NB4 (cell line): ENCODE results near the gene GRAMD2B.
"Not testable (repeated sequence)": the region's sequence is repeated elsewhere in the genome, so short reads cannot be mapped to it uniquely, and the experiment has no call there.

ENCODE experiments used
- DNase-seq: peaks from one replicate; pipeline ENCODE4 v3.0.0; 2010; ENCODE audit warnings: low read depth
- H3K4me3 ChIP-seq: one replicate; pipeline ENCODE4 v1.5.1; 2011; ENCODE audit warnings: mild to moderate bottlenecking, low read depth, low read length, moderate library complexity
- MYC ChIP-seq: IDR thresholded peaks from 2 replicates; pipeline ENCODE4 v1.6.1; 2011; ENCODE audit warnings: low read depth, low read length
- POLR2A ChIP-seq: IDR thresholded peaks from 2 replicates; pipeline ENCODE4 v1.6.1; 2011; ENCODE audit warnings: mild to moderate bottlenecking; ENCODE audit not compliant: insufficient read length; ENCODE audit errors: extremely low read depth
- TF ChIP-seq, protein P1 (sequence below): IDR thresholded peaks from one replicate; pipeline ENCODE4 v1.5.1; 2012; ENCODE audit warnings: low read depth, low read length
- TF ChIP-seq, protein P2 (sequence below): IDR thresholded peaks from 2 replicates; pipeline ENCODE4 v1.6.1; 2011; ENCODE audit warnings: low read depth, low read length

The GRAMD2B gene

GRCh38 chr5:126514558-126515141 is 91.4 kb downstream of the GRAMD2B start:
- DNase-seq = no peak
- TF ChIP-seq, protein P1, sequence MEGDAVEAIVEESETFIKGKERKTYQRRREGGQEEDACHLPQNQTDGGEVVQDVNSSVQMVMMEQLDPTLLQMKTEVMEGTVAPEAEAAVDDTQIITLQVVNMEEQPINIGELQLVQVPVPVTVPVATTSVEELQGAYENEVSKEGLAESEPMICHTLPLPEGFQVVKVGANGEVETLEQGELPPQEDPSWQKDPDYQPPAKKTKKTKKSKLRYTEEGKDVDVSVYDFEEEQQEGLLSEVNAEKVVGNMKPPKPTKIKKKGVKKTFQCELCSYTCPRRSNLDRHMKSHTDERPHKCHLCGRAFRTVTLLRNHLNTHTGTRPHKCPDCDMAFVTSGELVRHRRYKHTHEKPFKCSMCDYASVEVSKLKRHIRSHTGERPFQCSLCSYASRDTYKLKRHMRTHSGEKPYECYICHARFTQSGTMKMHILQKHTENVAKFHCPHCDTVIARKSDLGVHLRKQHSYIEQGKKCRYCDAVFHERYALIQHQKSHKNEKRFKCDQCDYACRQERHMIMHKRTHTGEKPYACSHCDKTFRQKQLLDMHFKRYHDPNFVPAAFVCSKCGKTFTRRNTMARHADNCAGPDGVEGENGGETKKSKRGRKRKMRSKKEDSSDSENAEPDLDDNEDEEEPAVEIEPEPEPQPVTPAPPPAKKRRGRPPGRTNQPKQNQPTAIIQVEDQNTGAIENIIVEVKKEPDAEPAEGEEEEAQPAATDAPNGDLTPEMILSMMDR = no peak
- TF ChIP-seq MYC (no peak), POLR2A (no peak)
- TF ChIP-seq, protein P2, sequence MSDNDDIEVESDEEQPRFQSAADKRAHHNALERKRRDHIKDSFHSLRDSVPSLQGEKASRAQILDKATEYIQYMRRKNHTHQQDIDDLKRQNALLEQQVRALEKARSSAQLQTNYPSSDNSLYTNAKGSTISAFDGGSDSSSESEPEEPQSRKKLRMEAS = no peak
- H3K4me3 ChIP-seq = no peak overlapping the region

- H3K4me3 ChIP-seq = no peak overlapping the region
- TF ChIP-seq, protein P2 = no peak
- no peak for TF ChIP-seq MYC
- TF ChIP-seq, protein P1 = no peak
- TF ChIP-seq POLR2A = no peak
- DNase-seq = no peak
Measured at GRCh38 chr5:126515337-126515736, 92.1 kb downstream of the GRAMD2B start.

DNA sequence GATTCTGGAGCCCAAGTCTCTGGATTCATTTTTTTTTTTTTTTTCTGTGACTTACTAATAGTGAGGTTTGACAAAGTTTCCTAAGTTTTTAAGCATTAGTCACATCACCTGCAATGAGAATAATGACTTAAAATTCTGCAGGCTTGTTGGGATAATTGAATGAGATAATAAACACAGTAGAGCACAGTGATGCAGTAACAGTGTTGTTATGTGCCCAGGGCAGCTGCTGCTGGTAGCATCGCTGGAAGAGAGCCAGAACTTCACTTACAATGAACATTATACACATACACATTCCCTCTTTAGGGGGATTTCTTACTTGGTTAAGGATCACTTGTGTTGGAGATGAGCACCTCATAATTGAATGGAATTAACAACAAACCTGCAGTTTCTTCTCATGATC is 92.9 kb downstream of the GRAMD2B start:
- TF ChIP-seq, protein P1 = no peak
- TF ChIP-seq MYC = no peak
- no peak for TF ChIP-seq POLR2A
- TF ChIP-seq, protein P2 = no peak
- H3K4me3 ChIP-seq = no peak overlapping the region
- DNase-seq = no peak

DNA sequence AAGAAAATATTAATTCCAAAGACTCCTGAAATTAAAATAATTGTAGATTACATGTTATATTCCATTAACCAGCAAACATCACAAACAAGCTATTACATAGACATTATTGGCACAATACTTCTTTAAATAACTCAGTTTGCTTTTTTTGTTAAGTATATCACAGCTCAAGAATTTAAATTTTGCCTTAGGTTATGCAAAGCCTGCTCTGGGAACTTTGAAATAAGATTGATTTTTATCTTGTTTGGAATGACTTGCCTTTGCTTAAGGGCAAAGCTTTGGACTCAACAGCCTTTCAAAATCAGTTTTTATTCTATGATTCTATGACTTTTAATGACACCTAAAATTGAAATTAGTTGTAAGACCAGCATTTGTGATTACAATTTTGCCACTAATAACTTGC is 93.6 kb downstream of the GRAMD2B start:
- no peak overlapping the region for H3K4me3 ChIP-seq
- TF ChIP-seq, protein P2 = no peak
- TF ChIP-seq, protein P1 = no peak
- TF ChIP-seq POLR2A (no peak), MYC (no peak)
- no peak for DNase-seq

GRCh38 chr5:126519223-126519622 is 96.0 kb downstream of the GRAMD2B start:
- H3K4me3 ChIP-seq, DNase-seq: not testable (repeated sequence)

GRCh38 chr5:126519637-126520592 is 96.7 kb downstream of the GRAMD2B start:
- TF ChIP-seq, protein P1 = no peak
- TF ChIP-seq POLR2A = no peak
- no peak for TF ChIP-seq MYC
- TF ChIP-seq, protein P2 = no peak
- no peak overlapping the region for H3K4me3 ChIP-seq
- no peak for DNase-seq
